CD14-positive monocyte (primary cell): ENCODE measurements around the gene GIPC3. TPM values are rescaled to one million over a fixed set of nuclear protein-coding genes. Genes with fewer than 3 reads are reported as not detected.

Source experiments
- DNase-seq, 3 donors: peaks; one replicate each; pipeline ENCODE4 v3.0.0-alpha.2; 2011 to 2022
- H2AFZ ChIP-seq: 2 replicates; pipeline ENCODE4 v1.6.0; 2012; ENCODE audit warnings: mild to moderate bottlenecking, low read depth, low read length, inconsistent platforms; ENCODE audit not compliant: insufficient read depth, poor library complexity, severe bottlenecking
- H3K27ac ChIP-seq, 2 donors: 1 replicate in 1 of 2; 2 replicates in 1 of 2; pipeline ENCODE4 v1.5.1; 2012 to 2013; ENCODE audit warnings: low read length in 2 of 2, control low read depth in 1 of 2, inconsistent platforms in 1 of 2, low read depth in 1 of 2, mild to moderate bottlenecking in 1 of 2
- H3K27me3 ChIP-seq, 2 donors: one replicate each; pipeline versions ENCODE4 v1.6.0 to v1.6.1; 2011 to 2013; ENCODE audit warnings: low read length in 2 of 2; ENCODE audit not compliant: control insufficient read depth in 2 of 2, insufficient read depth in 2 of 2
- H3K36me3 ChIP-seq, 2 donors: replicated peaks in 1 of 2; 1 replicate in 1 of 2; 2 replicates in 1 of 2; pipeline versions ENCODE4 v1.5.1 to v1.6.1; 2012 to 2013; ENCODE audit warnings: low read length in 2 of 2, control low read depth in 1 of 2, inconsistent platforms in 1 of 2, mild to moderate bottlenecking in 1 of 2; ENCODE audit not compliant: insufficient read depth in 2 of 2, control insufficient read depth in 1 of 2
- H3K4me1 ChIP-seq, 2 donors: 1 replicate in 1 of 2; 2 replicates in 1 of 2; pipeline versions ENCODE4 v1.5.1 to v1.6.1; 2012 to 2013; ENCODE audit warnings: low read length in 2 of 2, control low read depth in 1 of 2, inconsistent platforms in 1 of 2, mild to moderate bottlenecking in 1 of 2, moderate library complexity in 1 of 2; ENCODE audit not compliant: insufficient read depth in 2 of 2, control insufficient read depth in 1 of 2
- H3K4me2 ChIP-seq: replicated peaks from 2 replicates; pipeline ENCODE3; 2012; ENCODE audit warnings: low read length, moderate library complexity, mild to moderate bottlenecking; ENCODE audit not compliant: poor library complexity, severe bottlenecking; ENCODE audit errors: extremely low read depth
- H3K4me3 ChIP-seq, 3 experiments: fragments of 200-600 bp in 1 of 3; sonication (generic) in 1 of 3; replicated peaks in 1 of 3; 1 replicate in 2 of 3; 2 replicates in 1 of 3; pipeline ENCODE4 v1.5.1; 2011 to 2013; ENCODE audit warnings: low read length in 3 of 3, mild to moderate bottlenecking in 3 of 3, control low read depth in 2 of 3, low read depth in 2 of 3, inconsistent platforms in 1 of 3, moderate library complexity in 1 of 3
- H3K79me2 ChIP-seq: 2 replicates; pipeline ENCODE4 v1.6.0; 2012; ENCODE audit warnings: mild to moderate bottlenecking, control low read depth, inconsistent platforms, low read length, moderate library complexity; ENCODE audit not compliant: insufficient read depth
- H3K9ac ChIP-seq: 2 replicates; pipeline ENCODE4 v1.6.0; 2017; ENCODE audit warnings: low read length, mild to moderate bottlenecking; ENCODE audit not compliant: insufficient read depth, poor library complexity, severe bottlenecking
- H3K9me3 ChIP-seq, 2 donors: replicated peaks in 1 of 2; 1 replicate in 1 of 2; 2 replicates in 1 of 2; pipeline versions ENCODE4 v1.5.1 to v1.6.1; 2012 to 2013; ENCODE audit warnings: low read length in 2 of 2, control low read depth in 1 of 2; ENCODE audit not compliant: control insufficient read depth in 1 of 2, insufficient read depth in 1 of 2
- H4K20me1 ChIP-seq: 2 replicates; pipeline ENCODE4 v1.6.0; 2012; ENCODE audit warnings: mild to moderate bottlenecking, low read length, control low read depth, moderate library complexity; ENCODE audit not compliant: insufficient read depth
- H3K27ac Mint-ChIP-seq, 7 donors: one replicate each; pipeline ENCODE4 v1.8.0; 2020; ENCODE audit warnings: mild to moderate bottlenecking in 7 of 7, mixed read lengths in 7 of 7, moderate library complexity in 6 of 7, inconsistent platforms in 2 of 7
- H3K27me3 Mint-ChIP-seq, 3 donors: one replicate each; pipeline ENCODE4 v1.8.0; 2021 to 2022; ENCODE audit warnings: low read depth in 3 of 3, mild to moderate bottlenecking in 3 of 3, mixed read lengths in 3 of 3, moderate library complexity in 3 of 3, inconsistent platforms in 1 of 3
- H3K36me3 Mint-ChIP-seq, 2 donors: one replicate each; pipeline ENCODE4 v1.8.0; 2020; ENCODE audit warnings: mixed read lengths in 2 of 2, inconsistent platforms in 1 of 2, mild to moderate bottlenecking in 1 of 2
- H3K4me1 Mint-ChIP-seq: one replicate; pipeline ENCODE4 v1.8.0; 2020; ENCODE audit warnings: mild to moderate bottlenecking, mixed read lengths
- H3K4me3 Mint-ChIP-seq, 2 donors: one replicate each; pipeline ENCODE4 v1.8.0; 2020; ENCODE audit warnings: mild to moderate bottlenecking in 2 of 2, mixed read lengths in 2 of 2, moderate library complexity in 1 of 2
- H3K9me3 Mint-ChIP-seq, 7 donors: one replicate each; pipeline ENCODE4 v1.8.0; 2020 to 2022; ENCODE audit warnings: mixed read lengths in 7 of 7, mild to moderate bottlenecking in 6 of 7, moderate library complexity in 6 of 7, inconsistent platforms in 2 of 7
- WGBS: methylation state at CpG from one replicate; pipeline ENCODE4 v1.1.5; 2013; ENCODE audit warnings: missing lambda C conversion rate; ENCODE audit not compliant: insufficient coverage; 5-methylcytosine and 5-hydroxymethylcytosine counted together
- intact Hi-C, 2 donors: fragments of 100-400 bp; cut with micrococcal nuclease; formaldehyde crosslinking; loops; one replicate each; pipeline versions ENCODE4 v1.15.0 to v1.15.1; 2023
- polyA plus RNA-seq, 3 donors: library from polyadenylated mRNA; depleted of rRNA in 1 of 3; unstranded in 2 of 3; stranded (reverse) in 1 of 3; fragments of 300-500 nt in 2 of 3; fragments of >200 nt in 1 of 3; fragmentation: Illumina TruSeq in 2 of 3; gene quantifications; 1 replicate in 2 of 3; 2 replicates in 1 of 3; pipeline ENCODE4 v1.2.3, GENCODE V29; 2012 to 2021
- TF ChIP-seq, protein P1 (sequence below): fragments of 200-600 bp; IDR thresholded peaks from one replicate; pipeline ENCODE4 v1.8.0; 2022; ENCODE audit warnings: antibody characterized with exemption, mild to moderate bottlenecking

GIPC3 gene
- polyA plus RNA-seq, 3 donors = 0.03 TPM; not detected in 2

DNA sequence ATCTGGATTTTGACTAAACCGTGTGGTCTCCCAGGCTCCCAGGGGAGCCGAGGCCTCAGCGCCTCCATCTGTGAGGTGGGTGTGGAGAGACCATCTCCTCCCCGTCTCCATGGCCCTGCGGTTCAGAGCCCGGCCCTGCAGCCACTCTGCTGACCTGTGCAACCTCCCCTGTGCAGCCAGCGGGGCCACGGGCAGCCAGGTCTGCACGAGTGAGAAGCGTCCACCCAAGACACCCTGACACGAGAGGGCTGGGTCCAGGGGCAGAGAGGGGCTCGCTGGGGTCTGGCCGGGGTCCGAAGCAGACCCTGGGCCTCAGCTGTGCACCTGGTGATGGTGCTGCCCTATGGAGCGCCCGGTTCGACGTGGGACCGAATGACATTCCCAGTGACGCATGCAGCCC lies 51.7 kb downstream of the GIPC3 start:
- H3K27me3 Mint-ChIP-seq = peaks cover 0 to 2% (median 2%) of the 10 kb centered on the region in 3 donors
- no peak overlapping the region for H3K9ac ChIP-seq
- H3K9me3 Mint-ChIP-seq = no peaks in the 10 kb centered on the region
- intact Hi-C loops = no loop called here
- H3K4me2 ChIP-seq = no peak overlapping the region
- no peak overlapping the region for H3K27ac Mint-ChIP-seq
- H3K36me3 ChIP-seq = peaks cover 58 to 59% of the 10 kb centered on the region in 2 donors
- TF ChIP-seq, protein P1, sequence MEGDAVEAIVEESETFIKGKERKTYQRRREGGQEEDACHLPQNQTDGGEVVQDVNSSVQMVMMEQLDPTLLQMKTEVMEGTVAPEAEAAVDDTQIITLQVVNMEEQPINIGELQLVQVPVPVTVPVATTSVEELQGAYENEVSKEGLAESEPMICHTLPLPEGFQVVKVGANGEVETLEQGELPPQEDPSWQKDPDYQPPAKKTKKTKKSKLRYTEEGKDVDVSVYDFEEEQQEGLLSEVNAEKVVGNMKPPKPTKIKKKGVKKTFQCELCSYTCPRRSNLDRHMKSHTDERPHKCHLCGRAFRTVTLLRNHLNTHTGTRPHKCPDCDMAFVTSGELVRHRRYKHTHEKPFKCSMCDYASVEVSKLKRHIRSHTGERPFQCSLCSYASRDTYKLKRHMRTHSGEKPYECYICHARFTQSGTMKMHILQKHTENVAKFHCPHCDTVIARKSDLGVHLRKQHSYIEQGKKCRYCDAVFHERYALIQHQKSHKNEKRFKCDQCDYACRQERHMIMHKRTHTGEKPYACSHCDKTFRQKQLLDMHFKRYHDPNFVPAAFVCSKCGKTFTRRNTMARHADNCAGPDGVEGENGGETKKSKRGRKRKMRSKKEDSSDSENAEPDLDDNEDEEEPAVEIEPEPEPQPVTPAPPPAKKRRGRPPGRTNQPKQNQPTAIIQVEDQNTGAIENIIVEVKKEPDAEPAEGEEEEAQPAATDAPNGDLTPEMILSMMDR = no peak
- H3K27me3 ChIP-seq = no peaks in the 10 kb centered on the region
- H3K4me3 Mint-ChIP-seq = no peak overlapping the region
- H3K4me1 Mint-ChIP-seq = no peaks in the 10 kb centered on the region
- H3K4me3 ChIP-seq = no peak overlapping the region
- H3K9me3 ChIP-seq = no peaks in the 10 kb centered on the region
- H3K36me3 Mint-ChIP-seq = peaks cover 41 to 68% of the 10 kb centered on the region in 2 donors
- no peaks in the 10 kb centered on the region for H3K79me2 ChIP-seq
- no peaks in the 10 kb centered on the region for H4K20me1 ChIP-seq
- no peak overlapping the region for H2AFZ ChIP-seq
- no peak overlapping the region for H3K27ac ChIP-seq
- no peak for DNase-seq
- H3K4me1 ChIP-seq = no peaks in the 10 kb centered on the region
- 97% methylated on average over 20 of the region's 20 CpGs for WGBS

- H3K9me3 Mint-ChIP-seq = no peaks in the 10 kb centered on the region
- H3K79me2 ChIP-seq = no peaks in the 10 kb centered on the region
- H3K4me1 Mint-ChIP-seq = no peaks in the 10 kb centered on the region
- H3K4me1 ChIP-seq = no peaks in the 10 kb centered on the region
- no peak overlapping the region for H3K27ac Mint-ChIP-seq
- no peaks in the 10 kb centered on the region for H3K27me3 ChIP-seq
- H4K20me1 ChIP-seq = peaks cover 4% of the 10 kb centered on the region
- 93% methylated on average over 18 of the region's 23 CpGs for WGBS
- no peak overlapping the region for H3K9ac ChIP-seq
- DNase-seq = no peak
- intact Hi-C loops = no loop called here
- H3K36me3 ChIP-seq = peaks cover 58% of the 10 kb centered on the region in 2 donors
- H2AFZ ChIP-seq = no peak overlapping the region
- H3K36me3 Mint-ChIP-seq = peaks cover 42 to 68% of the 10 kb centered on the region in 2 donors
- no peak overlapping the region for H3K4me3 Mint-ChIP-seq
- no peak overlapping the region for H3K27ac ChIP-seq
- peaks cover 0 to 2% (median 2%) of the 10 kb centered on the region in 3 donors for H3K27me3 Mint-ChIP-seq
- no peak overlapping the region for H3K4me2 ChIP-seq
- no peak overlapping the region for H3K4me3 ChIP-seq
- TF ChIP-seq, protein P1 = no peak
- H3K9me3 ChIP-seq = no peaks in the 10 kb centered on the region
Observed at GRCh38 chr19:3637621-3638020, 52.3 kb downstream of the GIPC3 start.
